CD4-positive, alpha-beta T cell treated with Interleukin-2 at 100 ng/mL for 4 hours (primary cell): ENCODE data around the gene MBNL1.

Experiments
- DNase-seq: peaks from one replicate; pipeline ENCODE4 v3.0.0-alpha.2; 2020; ENCODE audit warnings: low spot score

Gene MBNL1

GRCh38 chr3:152448091-152448490 lies 179.4 kb downstream of the MBNL1 start:
- DNase-seq, result no peak

- no peak for DNase-seq
These were observed 183.6 kb downstream of the MBNL1 start for GRCh38 chr3:152452318-152452717.

GRCh38 chr3:152454076-152454875 lies 185.5 kb downstream of the MBNL1 start:
- no peak for DNase-seq

GRCh38 chr3:152455989-152456388 lies 187.3 kb downstream of the MBNL1 start:
- no peak for DNase-seq

- no peak for DNase-seq
These were observed 189.0 kb downstream of the MBNL1 start for GRCh38 chr3:152457500-152458375.

- no peak for DNase-seq
These were observed 189.8 kb downstream of the MBNL1 start for GRCh38 chr3:152458376-152459117.

GRCh38 chr3:152459118-152459515 lies 190.4 kb downstream of the MBNL1 start:
- DNase-seq, result no peak

GRCh38 chr3:152459572-152459971 lies 190.8 kb downstream of the MBNL1 start:
- no peak for DNase-seq

- DNase-seq, result no peak
These were observed 192.2 kb downstream of the MBNL1 start for GRCh38 chr3:152460936-152461335.

GRCh38 chr3:152461460-152461859 lies 192.7 kb downstream of the MBNL1 start:
- no peak for DNase-seq

- peak; percentile 49 for DNase-seq
These were observed 198.1 kb downstream of the MBNL1 start for GRCh38 chr3:152466784-152467183.

- no peak for DNase-seq
These were observed 200.7 kb downstream of the MBNL1 start for GRCh38 chr3:152469248-152470025.

- DNase-seq, result no peak
These were observed 201.4 kb downstream of the MBNL1 start for GRCh38 chr3:152470095-152470494.

GRCh38 chr3:152470893-152471292 lies 202.2 kb downstream of the MBNL1 start:
- DNase-seq, result no peak

- DNase-seq, result peak; percentile 77
These were observed 203.3 kb downstream of the MBNL1 start for GRCh38 chr3:152471814-152472671.

GRCh38 chr3:152472672-152472954 lies 203.9 kb downstream of the MBNL1 start:
- DNase-seq, result no peak

- DNase-seq, result no peak
These were observed 205.9 kb downstream of the MBNL1 start for GRCh38 chr3:152474585-152474984.

GRCh38 chr3:152477422-152477821 lies 208.7 kb downstream of the MBNL1 start:
- no peak for DNase-seq

GRCh38 chr3:152480282-152480953 lies 211.7 kb downstream of the MBNL1 start:
- DNase-seq, result no peak

- DNase-seq, result no peak
These were observed 217.6 kb downstream of the MBNL1 start for GRCh38 chr3:152486364-152486763.
